Activated CD8-positive, alpha-beta memory T cell treated with anti-CD3 and anti-CD28 coated beads for 1 hour (primary cell): ENCODE measurements around the gene FGF19.
A peak's percentile ranks its signal among the peaks of the same experiment; 100 is the strongest.
"Not testable (repeated sequence)": the region's sequence is repeated elsewhere in the genome, so short reads cannot be mapped to it uniquely, and the experiment has no call there.

Source experiments
- DNase-seq, 2 donors: peaks; one replicate each; pipeline ENCODE4 v3.0.0-alpha.2; 2020; ENCODE audit warnings: low read depth in 1 of 2; ENCODE audit errors: extremely low read depth in 1 of 2

FGF19 gene

GRCh38 chr11:69697469-69697843, 6.4 kb downstream of the FGF19 start:
- no peak for DNase-seq

GRCh38 chr11:69696749-69697468, 6.9 kb downstream of the FGF19 start:
- no peak for DNase-seq

GRCh38 chr11:69695995-69696394, 7.8 kb downstream of the FGF19 start:
- not testable (repeated sequence) for DNase-seq

- DNase-seq, result no peak
These were observed 8.2 kb downstream of the FGF19 start for GRCh38 chr11:69695581-69695980.

- DNase-seq, result no peak
These were observed 9.0 kb downstream of the FGF19 start for GRCh38 chr11:69694781-69695180.

- DNase-seq, result no peak
These were observed 11.4 kb downstream of the FGF19 start for GRCh38 chr11:69692422-69692821.

- no peak for DNase-seq
These were observed 12.4 kb downstream of the FGF19 start for GRCh38 chr11:69691463-69691862.

- DNase-seq, result no peak
These were observed 14.1 kb downstream of the FGF19 start for GRCh38 chr11:69689484-69690319.

GRCh38 chr11:69687969-69688771, 15.7 kb downstream of the FGF19 start:
- not testable (repeated sequence) for DNase-seq

GRCh38 chr11:69686856-69687255, 17.0 kb downstream of the FGF19 start:
- DNase-seq, result no peak

- DNase-seq, result no peak
These were observed 17.4 kb downstream of the FGF19 start for GRCh38 chr11:69686452-69686851.

GRCh38 chr11:69685348-69685747, 18.5 kb downstream of the FGF19 start:
- DNase-seq, result no peak

- no peak for DNase-seq
These were observed 19.2 kb downstream of the FGF19 start for GRCh38 chr11:69684651-69685050.

GRCh38 chr11:69683764-69684333, 20.0 kb downstream of the FGF19 start:
- DNase-seq, result no peak

- no peak for DNase-seq
These were observed 21.0 kb downstream of the FGF19 start for GRCh38 chr11:69682681-69683326.

- no peak for DNase-seq
These were observed 21.6 kb downstream of the FGF19 start for GRCh38 chr11:69682221-69682620.

GRCh38 chr11:69680688-69681087, 23.1 kb downstream of the FGF19 start:
- no peak for DNase-seq

- DNase-seq, result no peak
These were observed 26.1 kb downstream of the FGF19 start for GRCh38 chr11:69677749-69678148.

GRCh38 chr11:69674886-69675714, 28.7 kb downstream of the FGF19 start, which contains the start of gene LTO1:
Gene LTO1, minus strand, starts transcription at chr11:69675353. Its CDS starts 114 bp downstream, at chr11:69675239.
- DNase-seq, result peak; percentile 86 to 97
